GM18511 (cell line): ENCODE results near the gene SFXN4.

Experiments used
- ATAC-seq: cut with Tn5 transposase; IDR thresholded peaks from one replicate; pipeline ENCODE4 v1.9.1; 2021; ENCODE audit warnings: mild to moderate bottlenecking, moderate library complexity; ENCODE audit not compliant: unreplicated experiment

Gene SFXN4, protein sequence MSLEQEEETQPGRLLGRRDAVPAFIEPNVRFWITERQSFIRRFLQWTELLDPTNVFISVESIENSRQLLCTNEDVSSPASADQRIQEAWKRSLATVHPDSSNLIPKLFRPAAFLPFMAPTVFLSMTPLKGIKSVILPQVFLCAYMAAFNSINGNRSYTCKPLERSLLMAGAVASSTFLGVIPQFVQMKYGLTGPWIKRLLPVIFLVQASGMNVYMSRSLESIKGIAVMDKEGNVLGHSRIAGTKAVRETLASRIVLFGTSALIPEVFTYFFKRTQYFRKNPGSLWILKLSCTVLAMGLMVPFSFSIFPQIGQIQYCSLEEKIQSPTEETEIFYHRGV

DNA sequence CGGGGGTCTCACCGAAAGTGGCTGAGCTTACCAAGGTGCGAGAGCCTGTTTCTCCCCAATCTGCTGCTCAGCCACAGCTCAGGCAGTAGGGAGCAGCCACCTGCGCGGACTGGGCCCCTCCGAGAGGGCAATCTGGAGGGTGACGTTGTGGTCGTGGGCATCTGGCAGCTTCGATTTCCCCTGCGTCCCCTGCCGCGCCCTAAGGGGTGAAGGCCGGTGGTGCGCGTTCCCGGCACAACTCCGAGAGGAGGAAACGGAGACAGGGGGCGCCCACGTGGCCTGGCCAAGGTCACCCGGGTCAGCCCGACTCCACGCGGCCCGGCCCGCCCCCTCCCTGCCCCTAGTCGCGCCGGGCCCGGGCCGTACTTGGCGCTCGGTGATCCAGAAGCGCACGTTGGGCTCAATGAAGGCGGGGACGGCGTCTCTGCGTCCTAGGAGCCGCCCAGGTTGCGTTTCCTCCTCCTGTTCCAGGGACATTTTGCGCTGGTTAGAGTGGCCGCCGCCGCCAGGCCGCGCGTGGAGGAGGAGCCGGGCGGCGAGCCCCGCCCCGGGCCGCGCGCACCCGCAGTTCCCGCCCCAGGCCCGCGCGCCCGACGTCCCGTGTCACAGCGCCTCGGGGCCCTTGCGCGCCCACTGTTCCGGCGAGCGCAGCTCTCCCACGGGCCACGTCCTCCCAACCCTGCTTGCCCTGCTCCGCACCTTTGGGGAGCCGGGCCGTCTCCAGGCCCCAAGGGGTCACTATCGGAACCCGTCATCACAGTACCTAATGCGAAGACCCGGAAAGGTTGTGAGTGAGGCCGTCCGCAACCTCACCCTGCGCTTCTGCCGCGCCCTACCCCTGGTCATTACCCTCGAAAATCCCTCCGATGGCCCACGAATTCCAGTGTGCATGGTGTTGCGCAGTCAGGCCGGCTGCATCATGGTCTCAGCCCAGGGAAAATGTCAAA, at the start of gene SFXN4:
TSS of gene SFXN4 (minus strand) at position 544 of the 947 bp plus-strand sequence. CDS start at position 477, 67 bp downstream.
- ATAC-seq: peak; percentile 96

DNA sequence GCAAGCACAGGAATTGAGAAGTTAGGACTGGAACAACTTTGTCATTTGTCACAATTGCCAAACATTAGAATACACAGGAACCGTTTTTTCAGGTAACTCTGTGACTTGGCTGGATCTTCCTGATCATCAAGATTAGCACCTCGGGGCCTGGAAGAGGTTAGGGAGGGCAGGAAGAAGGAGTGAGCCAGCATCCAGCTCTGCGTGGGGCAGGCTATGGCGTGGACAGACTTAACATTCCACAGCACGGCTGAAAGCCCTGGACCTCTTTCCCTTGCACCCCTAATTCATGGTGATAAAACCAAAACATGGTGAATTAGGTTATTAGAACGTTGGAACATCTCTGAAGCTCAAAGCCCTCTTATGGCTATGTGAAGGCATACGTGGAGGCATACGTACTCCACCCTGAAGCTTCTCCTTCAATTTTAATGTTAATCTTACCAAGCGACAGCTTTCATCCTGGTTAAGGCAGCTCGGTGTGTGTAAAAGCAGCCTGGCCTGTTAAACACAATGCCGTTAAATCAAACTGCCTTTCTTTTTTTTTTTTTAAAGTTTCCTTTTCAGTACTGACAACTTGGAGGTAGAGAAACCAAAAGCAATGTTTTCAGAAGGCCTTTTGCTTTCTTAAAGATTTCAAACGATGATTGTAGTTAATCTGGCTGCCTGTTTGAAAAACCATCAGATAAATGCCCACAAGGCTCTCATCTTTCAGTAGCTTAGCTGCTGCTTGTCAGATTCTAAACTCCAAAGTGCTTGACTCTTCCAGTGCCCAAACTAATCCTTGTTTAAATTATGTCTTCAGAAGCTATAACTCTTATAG, 46.3 kb upstream of the SFXN4 start:
- no peak for ATAC-seq

DNA sequence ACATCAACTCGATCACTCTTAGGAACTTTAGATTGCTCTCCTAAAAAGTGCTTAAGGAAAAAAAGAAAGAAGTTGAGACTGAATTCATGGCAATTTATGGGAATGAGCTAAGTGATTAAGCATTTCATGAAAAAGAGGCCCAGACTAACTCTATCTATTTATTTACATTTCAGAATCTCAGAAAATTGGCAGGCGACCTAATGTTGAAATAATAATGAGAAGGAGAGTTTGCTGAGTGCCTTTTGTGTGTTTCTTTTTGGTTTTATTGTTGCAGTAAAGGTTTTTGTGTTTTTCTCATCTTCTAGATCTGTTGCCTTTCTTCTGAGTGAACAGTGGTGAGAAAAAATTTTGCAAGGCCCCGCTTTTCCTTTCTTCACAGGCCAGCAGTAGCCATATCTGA, 45.7 kb upstream of the SFXN4 start:
- no peak for ATAC-seq

DNA sequence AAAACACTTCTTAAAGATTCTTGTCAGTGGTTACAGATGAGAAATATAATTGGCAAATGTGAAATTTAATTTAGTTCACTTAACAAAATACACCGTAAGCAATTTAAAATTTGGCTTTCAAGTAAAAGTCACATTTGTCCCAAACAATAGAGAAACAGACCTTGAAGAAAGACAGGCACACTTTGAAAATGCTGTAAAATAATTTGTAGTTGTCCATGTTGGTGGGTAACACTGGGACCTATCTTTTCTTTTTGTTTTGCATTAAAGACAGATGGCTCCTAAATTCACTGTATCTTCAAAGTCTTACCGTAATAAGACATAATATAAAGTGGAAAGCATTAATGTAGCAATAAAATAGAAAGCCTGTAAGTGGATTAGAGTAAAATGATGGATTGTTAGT, 45.1 kb upstream of the SFXN4 start:
- no peak for ATAC-seq

DNA sequence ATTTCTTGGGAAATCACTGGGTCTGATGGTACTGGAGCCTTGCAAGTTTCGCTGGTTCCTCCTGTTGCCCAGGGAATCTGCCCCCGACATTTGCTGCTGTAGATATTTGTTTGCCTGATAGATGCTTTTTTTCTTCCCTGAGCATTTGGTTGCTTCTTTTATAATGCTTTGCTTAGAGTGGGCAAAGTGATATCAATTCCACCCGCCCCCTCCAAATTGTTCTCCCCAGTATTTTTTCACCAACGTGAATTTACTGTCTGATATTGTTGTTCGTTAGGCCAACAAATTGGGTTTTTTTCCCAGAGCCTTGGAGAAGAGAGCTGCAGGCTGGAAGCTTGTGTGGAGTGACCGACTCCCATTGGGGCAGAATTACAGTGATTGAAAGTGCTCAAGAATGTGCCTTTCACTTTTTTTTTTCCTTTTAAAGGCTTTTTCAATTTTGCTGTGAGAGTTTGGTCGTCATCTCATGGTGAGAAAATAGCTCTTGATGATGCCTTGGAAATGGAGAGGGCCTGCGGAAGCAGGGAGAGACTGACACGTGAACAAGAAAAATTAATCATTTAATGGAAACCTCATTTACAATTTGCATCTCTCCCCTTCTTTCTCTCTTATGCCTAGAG, 44.3 kb upstream of the SFXN4 start:
- no peak for ATAC-seq

DNA sequence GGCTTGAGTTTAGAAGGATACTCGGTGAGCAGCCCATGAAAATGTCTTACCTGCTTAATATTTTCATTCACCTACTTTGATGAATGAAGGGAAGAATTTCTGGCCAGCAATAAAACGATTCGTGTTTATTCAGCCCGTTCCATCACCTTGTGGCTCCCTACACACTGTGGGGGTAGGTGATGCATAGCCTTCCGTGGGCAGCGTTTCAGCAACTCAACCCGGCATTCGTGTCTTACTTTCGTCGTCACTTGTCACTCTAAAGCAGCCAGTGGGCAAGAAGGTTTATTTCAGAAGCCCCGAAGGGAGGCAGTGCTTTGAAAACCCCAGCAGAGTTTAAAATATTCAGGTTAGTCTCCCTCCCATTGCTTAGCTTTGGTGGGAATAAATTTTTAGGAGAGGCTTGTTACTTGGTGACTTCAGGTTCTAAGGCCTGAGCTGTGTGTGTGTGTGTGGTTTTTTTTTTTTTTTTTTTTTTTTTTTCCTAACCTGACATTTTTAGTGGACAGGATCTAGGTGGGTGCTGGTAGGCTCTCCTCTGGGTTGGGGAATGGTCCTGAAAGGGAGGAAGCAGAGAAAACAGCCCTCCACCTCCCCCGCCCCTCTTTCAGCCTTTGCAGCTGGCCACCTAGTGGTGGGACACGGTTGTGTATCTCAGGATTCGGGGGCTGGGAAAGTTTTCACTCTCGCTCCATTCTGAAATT, 43.7 kb upstream of the SFXN4 start:
- no peak for ATAC-seq

DNA sequence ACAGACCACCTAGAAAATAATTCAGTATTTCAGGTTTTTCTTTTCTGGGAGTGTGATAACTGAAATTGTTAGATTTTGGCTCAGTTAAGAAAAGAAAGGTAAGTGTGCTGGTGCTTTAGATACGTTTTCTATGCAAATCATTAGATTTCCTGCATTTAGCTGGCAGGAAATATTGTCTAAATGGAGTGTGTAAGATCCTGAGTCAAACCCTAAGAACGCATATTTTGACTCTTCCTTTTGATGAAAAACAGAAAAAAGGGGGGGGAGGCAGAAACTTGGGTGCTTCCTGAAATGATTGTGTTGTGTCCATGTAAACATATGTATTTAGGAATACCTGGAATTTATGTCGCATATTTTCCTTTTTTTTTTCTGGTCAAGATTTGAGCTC, 43.0 kb upstream of the SFXN4 start:
- ATAC-seq: no peak

DNA sequence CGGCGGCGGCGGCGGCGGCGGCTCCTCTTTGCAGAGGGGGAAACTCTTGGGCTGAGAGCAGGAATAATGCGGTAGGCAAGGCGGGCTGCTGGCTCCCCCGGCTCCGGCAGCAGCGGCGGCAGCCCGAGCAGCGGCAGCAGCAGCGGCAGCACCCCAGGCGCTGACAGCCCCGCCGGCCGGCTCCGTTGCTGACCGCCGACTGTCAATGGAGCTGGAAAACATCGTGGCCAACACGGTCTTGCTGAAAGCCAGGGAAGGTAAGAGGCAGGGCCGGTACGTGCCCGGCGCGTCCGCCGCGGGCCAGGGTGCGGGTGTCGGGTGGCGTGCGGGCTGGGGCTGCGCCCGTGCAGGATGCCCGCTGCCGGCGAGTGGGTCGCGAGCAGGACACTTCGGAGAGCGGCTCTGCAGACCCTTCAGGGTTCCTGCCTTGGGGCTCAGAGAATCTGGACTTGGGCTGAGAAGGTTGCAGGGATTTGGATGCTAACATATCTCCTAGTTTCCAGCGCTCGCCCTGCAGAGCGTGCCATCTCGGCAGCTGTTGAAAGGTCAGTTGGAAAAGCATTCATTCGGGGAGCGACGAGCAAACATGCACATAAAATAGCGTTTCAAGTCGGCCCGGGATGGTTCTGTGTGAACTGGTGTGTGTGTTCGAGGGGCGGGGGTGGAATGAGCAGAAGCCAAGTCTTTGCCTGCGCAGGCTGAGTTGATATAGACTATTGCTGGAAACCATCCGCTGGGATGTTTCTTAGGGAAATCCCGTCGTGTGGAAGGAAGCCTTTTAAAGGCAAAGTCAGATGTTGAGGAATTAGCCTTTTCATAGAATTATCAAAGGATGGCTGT, 42.4 kb upstream of the SFXN4 start:
- ATAC-seq: peak; percentile 2

DNA sequence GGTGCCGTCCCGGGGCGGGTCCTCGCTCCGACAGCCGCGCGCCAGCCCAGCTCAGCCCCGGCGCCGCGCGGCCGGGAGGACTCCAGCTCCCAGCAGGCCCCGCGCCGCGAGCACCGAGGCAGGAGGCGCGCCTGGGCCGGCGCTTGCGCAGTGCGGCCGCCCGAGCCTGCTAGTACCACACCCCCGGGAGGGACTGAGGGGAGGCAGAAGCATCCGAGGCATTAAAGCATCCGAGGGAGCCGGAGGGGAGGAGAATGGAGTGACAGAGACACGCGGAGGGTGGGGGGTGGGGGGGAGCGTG, 41.8 kb upstream of the SFXN4 start, which contains the start of gene GRK5:
TSS of gene GRK5 (plus strand) at position 206 of the 301 bp plus-strand sequence. CDS start 347 bp downstream, outside the sequence.
- ATAC-seq: peak; percentile 73

DNA sequence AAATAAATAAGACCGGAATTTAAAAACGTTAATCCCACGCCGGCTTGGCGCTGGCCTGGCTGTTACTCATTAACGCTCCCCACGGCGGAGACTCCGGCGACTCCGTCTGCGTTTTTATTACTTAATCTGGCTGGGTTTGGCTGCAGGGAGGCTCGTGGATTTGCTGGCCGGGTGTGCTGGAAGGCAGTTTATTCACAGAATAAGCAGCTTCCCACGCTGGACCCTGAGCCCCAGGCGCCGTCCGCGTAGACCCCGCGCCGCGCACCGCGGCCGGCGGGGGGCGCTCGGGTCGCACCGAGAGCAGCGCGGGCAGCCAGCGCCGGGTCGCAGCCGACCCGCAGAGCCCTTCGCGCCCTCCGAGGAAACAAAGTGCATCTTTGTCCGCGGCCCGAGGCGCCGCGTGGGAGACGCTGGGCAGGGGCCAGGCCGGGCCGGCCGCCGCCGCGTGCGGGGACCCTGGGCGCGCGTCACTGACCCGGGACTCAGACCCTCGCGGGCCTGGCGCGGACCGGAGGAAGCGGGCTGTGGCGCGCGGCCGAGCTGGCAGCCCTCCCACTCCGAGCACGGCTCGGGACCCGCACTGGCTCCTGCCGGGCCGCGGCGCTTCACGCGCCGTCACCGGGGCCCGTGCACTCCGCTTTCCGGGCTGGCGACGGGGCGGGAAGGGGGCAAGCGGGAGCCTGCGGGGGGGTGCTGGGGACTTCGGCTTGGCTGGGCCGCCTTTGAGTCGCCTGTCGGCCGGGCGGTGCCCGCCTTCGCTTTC, 41.3 kb upstream of the SFXN4 start:
- peak; percentile 67 for ATAC-seq

DNA sequence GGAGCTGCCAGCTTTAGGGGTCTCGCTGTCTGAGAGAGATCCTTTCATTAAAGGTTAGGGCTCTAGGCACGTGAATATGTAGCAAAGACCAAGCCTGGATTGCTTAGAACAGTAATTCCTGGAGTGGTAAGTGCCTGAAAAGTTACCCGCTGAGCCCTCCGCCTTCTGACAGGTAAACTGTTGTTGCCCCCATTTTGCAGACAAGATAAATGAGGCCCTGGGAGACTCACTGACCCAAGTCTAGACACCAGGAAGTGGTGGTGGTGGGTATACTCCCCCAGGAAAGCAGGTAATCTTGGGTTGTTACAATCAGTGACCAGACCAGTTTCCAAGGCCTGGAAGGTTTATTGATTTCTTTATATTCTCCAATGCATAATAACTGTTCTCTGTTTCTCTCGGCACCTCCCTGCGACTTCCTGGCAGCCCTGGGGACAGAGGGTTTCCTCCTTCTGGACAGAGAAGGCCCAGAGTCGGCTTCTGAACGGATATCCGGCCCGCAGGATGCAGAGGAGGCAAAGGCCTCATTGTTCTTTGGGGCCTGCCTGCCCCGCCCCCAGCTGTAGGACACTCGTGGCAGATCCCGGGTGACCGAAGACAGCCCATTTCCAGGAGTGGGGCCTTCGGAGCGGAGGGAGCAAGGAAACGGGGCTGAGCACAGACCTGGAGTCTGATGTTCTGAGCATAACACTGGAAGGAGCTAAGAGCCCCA, 40.5 kb upstream of the SFXN4 start:
- ATAC-seq: peak; percentile 35

DNA sequence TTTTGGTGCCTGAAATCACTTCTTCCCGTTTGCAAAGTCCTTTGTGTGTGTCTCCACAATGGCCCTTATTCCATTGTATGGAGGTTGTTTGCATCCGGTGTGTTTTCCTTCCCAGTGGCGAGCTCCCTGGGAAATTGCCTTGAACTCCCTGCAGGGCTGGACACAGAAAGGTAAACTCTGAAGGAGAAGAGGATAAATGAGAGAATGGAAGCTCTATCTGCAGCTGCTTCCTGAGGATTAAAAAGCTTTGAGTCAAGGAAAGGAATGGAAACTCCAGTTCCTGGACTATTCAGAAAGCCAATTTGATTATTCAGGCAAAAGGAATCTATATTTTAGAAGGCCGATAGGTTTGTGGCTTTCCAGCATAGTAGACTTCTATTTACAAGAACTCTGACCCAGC, 37.5 kb upstream of the SFXN4 start:
- ATAC-seq: no peak

DNA sequence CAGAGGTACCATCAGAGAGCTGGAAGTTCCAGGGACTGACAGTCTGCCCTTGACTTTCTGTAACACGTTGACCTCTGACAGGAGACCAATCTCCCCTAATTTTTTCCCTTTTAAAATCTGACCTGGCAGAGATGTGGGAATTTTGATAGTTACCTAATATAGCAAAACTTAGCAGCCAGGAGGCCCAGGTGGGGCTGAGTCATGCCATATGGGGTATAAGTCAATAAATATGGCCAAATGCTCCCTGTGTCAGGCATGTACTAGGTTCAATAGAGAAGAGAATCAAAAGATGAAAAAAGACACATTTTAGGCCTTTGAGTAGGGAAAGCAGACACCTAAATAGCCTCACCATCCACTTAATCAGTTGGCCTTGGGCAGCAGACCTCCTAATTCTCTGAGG, 35.7 kb upstream of the SFXN4 start:
- ATAC-seq: no peak

DNA sequence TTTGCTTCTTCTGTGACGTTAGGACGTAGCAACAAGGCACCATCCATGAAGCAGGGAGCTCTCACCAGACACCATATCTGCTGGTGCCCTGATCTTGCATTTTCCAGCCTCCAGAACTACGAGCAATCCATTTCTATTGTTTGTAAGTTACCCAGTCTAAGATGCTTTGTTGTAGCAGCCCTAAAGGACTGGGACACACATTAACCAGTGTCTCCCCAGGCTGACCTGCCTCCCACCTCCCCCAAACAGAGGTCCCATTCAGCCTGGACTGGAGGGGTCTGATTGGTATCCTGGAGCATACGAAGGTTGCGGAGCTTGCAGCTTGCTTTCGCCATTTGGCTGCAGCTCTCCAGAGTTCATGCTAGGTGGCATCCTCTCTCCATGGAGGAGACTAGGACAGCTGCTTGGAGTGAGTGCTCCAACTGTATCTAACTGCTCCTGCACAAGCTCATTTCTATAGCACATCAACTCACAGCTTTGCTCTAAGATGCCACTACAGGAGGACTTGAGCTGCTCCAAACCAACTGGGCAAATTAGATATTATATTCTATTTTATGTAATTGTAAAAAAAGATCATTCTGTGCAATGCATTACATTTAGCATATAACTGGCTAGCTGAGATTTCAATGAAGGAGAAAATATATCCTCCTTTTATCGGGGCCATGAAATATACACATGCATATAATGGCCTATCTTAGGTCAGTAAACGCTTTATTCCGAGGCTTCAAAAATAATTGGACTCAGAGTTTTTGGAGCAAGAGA, 33.9 kb upstream of the SFXN4 start:
- ATAC-seq: no peak

DNA sequence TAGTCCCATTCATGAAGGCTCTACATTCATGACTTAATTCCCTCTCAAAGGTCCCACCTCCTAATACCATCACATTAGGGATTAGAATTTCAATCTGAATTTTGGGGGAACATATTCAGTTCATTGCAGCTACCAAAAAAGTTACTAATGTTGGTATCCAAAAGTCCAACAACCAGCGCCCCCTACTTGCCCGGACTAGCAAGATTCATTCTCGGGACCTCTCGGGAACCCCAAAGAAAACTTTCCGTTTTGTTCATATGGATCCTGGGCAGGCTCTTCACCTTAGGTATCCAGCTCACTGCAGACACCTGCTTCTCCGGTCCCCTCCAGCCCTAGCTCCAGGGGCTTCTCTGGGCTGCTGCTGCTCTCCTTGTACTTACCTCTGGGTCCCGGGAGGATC, 32.9 kb upstream of the SFXN4 start:
- ATAC-seq: no peak

DNA sequence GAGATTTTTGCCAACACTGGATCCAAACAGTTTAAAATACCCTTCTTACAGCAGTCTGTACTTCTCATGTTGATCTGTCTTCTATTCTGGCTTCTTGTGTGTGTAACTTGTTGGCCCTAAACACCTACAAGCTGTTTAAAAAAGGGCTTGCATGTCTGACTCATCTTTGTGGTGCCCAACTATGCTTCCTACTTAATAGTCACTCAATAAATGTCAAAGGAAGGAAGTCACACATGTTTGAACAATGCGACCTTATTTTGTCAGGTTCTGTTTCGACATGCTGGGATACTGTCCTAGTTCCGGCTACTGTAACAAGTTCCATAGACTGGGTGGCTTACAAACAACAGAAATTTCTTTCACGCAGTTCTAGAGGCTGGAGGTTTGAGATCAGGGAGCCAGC, 32.4 kb upstream of the SFXN4 start:
- no peak for ATAC-seq

DNA sequence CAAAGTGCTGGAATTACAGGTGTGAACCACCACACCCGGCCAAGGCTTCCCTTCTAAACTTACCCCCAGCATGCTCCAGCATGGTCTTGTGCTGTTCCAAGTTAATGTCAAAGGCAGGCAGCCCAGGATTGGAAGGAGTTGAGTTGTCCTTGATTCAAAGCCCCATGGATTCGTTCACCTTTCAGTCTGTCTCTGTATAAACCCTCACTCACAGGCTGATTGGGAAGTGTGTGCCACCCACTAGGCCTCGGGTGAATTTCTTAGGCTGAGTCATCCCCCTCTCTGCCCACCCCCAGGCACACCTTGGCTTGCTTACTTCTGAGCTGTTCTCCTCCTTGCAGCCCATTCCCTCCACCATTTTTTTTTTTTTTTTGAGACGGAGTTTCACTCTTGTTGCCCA, 26.4 kb upstream of the SFXN4 start:
- no peak for ATAC-seq
